ENCODE measurements around the gene NAMPT.

The NAMPT gene

GRCh38 chr7:106252568-106252967 lies 32.2 kb downstream of the NAMPT start:
- intact Hi-C loops (cut with DNase I) = no loop called here
- DNase-seq = no peak

GRCh38 chr7:106249488-106249887 lies 35.3 kb downstream of the NAMPT start:
- intact Hi-C loops (cut with DNase I) = no loop called here
- DNase-seq = no peak

DNA sequence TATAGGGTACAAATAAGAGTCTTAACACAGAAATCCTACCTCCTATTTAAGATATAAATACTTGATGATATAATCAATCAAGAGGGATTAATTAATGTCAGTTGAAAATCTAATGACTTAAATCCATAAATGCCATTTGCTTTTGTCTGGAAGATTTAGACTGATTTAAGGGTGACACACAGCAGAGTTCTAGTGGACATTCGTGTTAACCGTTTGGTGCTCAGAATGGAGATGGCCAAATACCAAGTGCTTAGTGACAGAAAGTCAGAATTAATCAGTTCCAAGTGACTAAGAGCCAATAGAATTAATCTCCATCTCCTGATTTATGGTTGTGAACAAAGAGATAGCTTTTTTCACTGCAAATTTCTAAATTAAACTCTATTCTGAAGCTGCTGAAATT lies 36.2 kb downstream of the NAMPT start:
- no peak for DNase-seq
- intact Hi-C loops (cut with DNase I) = no loop called here

DNA sequence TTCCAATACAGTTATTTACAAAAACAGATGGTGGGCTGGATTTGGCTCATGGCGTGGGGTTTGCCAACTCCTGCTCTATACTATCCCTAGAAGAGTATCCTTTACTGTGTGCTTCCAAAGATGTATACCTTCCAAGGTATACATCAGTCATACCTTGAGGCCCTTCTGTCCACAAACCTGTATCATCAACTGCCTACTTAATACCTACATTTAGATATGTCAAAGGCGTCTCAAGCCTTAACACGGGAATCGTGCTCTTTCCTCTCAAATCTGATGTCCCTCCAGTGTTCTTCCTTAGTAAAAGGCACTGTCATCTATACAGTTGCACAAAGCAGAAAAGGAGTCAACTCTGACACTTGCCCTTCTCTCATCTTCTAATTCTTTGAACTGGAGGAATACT lies 36.9 kb downstream of the NAMPT start:
- DNase-seq = no peak
- intact Hi-C loops (cut with DNase I) = no loop called here

DNA sequence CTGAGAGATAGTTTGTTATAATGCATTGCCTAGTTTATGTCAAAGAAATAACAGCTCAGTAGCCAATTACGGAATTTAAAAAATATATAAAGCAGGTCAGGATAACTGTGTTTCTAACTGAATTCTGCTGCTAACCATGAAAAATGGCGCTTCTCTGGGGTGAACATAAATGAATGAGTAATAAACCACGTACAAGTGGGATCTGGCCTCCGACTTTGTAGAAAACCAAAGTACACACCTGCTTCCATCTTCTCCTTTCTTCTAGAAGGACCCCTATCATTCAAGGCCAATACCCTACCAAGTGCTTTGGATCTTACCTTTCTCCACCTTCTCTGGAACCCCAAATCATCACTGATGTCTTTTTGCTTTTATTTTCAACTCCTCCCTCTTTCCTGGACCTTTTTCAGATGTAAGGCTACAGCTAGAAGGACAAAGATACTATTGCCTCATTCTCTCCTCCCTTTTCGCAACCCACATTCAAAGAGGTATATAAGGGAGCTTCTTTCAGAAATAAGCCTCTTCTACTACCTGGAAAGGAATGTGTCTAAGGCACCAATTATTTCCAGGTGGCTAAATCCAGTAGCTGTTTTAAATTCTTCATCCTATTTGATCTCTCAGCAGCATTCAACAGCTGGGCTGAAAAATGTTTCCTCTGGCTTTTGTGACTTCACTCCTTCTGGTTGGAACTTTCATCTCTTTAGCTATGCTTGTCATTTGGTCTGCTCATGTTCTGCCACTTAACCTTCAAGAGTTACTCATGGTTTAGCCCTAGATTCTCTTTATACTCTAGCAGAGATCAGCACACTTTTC lies 37.7 kb downstream of the NAMPT start:
- intact Hi-C loops (cut with DNase I) = no loop called here
- DNase-seq = no peak

DNA sequence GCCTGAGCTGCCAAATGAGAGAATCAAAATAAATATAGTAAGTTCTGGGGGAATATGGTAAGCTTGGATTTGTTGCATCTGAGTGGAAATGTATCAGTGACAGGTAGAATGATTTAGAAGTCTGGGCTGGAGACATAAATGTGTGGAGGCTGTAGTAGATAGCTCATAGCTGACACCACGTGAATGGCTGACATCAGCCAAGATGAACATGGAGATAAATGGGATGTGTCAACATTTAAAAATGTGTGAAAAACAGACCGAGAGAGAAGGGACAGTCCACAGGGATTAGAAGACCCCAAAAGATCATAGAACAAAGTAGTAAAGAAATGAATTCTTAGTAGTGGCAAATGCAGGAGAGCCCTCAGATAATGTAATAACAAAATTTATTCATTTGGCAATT lies 40.9 kb downstream of the NAMPT start:
- intact Hi-C loops (cut with DNase I) = no loop called here
- DNase-seq = no peak

DNA sequence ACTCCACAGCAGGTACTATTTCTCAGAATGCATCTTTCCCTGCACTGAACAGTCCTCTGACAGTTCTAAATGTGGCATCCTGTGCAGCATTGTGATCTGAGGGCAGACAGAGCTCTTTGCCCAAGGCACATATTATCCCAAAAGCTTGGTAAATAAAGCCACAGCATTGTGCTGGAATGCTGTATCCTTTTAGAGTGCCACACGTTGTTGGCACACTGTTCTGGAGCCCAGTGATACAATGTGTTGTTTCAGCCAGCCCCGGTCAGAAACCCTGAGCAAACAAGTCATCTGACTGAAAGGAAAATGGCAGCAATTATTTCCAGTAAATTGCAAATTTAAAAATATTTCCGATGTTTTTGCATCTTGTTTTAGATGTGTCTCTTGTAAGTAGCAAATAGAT lies 45.4 kb downstream of the NAMPT start:
- peak in 4 of 42 donors; percentile 4 to 50 (median 8) for DNase-seq
- intact Hi-C loops (cut with DNase I) = no loop called here

DNA sequence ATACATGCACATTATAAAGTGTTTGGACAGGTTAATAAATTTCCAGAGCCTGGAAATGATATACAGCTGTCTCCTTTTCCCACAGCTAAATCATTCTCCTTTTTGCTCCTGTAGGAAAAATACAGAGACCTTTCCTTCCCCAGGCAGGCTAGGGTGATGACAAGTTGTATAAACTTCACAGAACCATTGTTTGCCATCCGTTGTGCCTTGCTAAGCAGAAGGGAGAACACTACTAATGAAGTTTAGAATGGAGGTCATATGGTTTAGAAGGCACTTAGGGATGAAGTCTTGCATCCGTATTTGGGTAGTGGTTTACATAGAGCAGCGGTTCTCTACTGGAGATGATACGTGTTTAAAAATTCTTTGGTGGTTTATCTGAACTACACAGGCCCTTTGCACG lies 46.0 kb downstream of the NAMPT start:
- DNase-seq = no peak
- intact Hi-C loops (cut with DNase I) = no loop called here

- DNase-seq = no peak
- intact Hi-C loops (cut with DNase I) = no loop called here
These were observed 48.7 kb downstream of the NAMPT start for GRCh38 chr7:106236065-106236464.

GRCh38 chr7:106234425-106234824 lies 50.4 kb downstream of the NAMPT start:
- DNase-seq = no peak
- intact Hi-C loops (cut with DNase I) = no loop called here

- intact Hi-C loops (cut with DNase I) = no loop called here
- no peak for DNase-seq
These were observed 52.8 kb downstream of the NAMPT start for GRCh38 chr7:106231856-106232490.

GRCh38 chr7:106225856-106226255 lies 58.9 kb downstream of the NAMPT start:
- DNase-seq = no peak
- intact Hi-C loops (cut with DNase I) = no loop called here

DNA sequence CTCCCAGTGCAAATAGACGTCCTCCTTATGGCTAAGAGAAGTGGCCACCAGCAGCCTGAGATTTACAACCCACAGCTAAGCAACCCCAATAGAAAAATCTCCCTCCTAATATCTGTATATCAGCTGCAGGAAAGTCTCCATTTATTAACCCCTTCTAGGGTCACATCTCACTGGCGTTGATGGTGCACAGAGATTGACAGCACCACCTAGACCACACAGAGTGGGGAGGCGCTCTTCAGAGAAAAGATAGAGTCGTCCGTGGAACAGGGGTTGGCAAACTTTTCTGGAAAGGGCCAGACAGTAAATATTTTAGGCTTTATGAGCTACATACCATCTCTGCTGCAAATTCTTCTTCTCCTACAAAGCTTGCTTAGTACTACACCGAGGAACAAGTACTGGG lies 60.0 kb downstream of the NAMPT start:
- intact Hi-C loops (cut with DNase I) = no loop called here
- no peak for DNase-seq

- intact Hi-C loops (cut with DNase I) = no loop called here
- no peak for DNase-seq
These were observed 61.6 kb downstream of the NAMPT start for GRCh38 chr7:106223156-106223555.

DNA sequence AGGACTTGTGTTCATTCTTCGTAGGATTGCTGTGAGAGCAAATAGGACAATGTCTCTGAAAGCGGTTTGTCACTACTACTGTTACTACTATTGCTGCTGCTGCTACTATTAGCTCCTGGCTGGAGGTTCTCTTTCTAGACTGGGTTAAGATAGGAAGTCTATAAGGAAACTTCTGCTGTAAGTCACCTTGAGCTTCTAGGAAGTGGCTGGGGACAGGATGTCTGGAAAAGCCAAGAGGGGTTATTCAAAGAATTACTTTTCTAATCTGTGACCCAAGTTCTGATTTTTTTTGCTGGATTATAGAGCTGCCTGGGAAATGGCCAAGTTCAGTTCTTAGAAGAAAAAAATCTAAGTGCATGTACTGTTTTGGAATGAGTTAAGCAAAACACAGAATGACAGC lies 62.2 kb downstream of the NAMPT start:
- intact Hi-C loops (cut with DNase I) = no loop called here
- DNase-seq = no peak

GRCh38 chr7:106220307-106220706 lies 64.5 kb downstream of the NAMPT start:
- intact Hi-C loops (cut with DNase I) = no loop called here
- no peak for DNase-seq

DNA sequence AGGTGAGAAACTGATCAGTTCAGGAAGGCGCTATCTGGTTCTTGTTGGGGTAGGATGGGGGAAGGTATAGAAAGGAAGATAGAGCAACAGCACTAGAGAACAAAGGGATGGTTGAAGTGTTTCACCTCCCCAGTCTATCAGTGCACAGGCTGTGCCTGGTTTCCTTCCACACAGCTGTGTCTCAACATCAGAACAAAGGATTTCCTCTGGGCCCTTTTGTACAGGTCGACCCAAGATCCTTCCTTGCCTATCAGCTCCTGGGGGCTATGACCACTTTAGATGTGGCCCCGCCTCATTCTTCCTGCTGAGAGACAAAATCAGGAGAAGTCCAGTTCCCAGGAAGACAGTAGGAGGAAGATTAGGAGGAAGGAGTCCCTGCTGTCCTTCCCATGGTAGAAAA lies 65.6 kb downstream of the NAMPT start:
- no peak for DNase-seq
- intact Hi-C loops (cut with DNase I) = no loop called here

- intact Hi-C loops (cut with DNase I) = no loop called here
- no peak for DNase-seq
These were observed 66.2 kb downstream of the NAMPT start for GRCh38 chr7:106218546-106218945.

DNA sequence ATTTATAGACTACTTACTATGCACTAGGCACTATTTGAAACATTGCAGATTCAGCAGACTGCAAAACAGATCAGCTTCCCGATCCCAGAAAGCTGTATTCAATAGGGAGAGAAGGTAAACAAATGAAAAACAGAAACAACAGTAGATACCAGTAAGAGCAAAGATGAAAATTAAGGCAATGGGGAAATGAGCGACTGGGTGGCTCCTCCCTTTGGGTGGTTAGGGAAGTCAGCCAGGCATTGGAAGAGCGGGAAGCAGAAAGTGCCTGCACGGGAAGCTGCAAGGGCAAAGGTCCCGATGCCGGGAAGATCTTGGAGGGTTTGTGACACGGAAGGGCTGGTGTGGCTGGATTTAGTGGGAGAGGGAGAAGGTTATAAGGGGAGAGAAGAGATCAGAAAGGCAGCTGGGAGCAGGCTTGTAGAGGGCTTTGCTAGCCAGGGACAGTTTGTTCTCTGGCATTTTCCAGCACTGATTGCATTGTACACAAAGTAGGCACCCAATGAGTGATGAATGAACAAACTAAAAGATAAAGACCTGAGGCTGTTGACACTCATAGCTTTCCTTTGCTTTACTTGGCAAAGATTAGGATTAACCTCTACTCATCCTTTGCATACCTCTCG lies 67.8 kb downstream of the NAMPT start:
- peak in 4 of 42 donors; percentile 7 to 42 (median 13) for DNase-seq
- intact Hi-C loops (cut with DNase I) = no loop called here

DNA sequence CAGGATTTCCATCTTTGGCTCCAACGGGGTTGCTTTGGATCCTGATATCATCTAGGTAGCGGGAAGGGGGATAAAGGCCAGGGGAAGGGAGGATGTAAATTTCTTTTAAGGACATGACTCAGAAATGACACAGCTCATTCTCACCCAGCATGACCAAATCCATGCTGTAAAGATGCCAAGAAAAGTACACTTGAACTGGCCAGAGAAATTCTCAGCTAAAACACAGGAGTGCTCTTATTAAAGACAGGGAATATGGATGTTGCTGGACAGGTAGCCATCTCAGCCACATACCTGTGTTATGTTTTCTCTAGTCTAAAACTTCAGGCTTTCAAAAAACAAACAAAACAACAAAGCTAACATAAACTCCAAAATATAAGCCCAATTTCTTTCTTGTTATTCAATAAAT lies 68.3 kb downstream of the NAMPT start:
- peak in 2 of 42 donors; percentile 7 to 50 for DNase-seq
- intact Hi-C loops (cut with DNase I) = no loop called here
